Activated CD4-positive, alpha-beta T cell treated with anti-CD3 and anti-CD28 coated beads, Interleukin-2, Interleukin-4, amounts not matched to agents 100 ng/mL and 50 ng/mL, durations not matched to agents 16 hours and 8 hours (primary cell): ENCODE data around the gene MZT2B.
A peak's percentile ranks its signal among the peaks of the same experiment; 100 is the strongest.
"Not testable (repeated sequence)": the region's sequence is repeated elsewhere in the genome, so short reads cannot be mapped to it uniquely, and the experiment has no call there.

Experiments used
- DNase-seq: peaks from one replicate; pipeline ENCODE4 v3.0.0-alpha.2; 2020; ENCODE audit warnings: low spot score

Gene MZT2B

GRCh38 chr2:130152816-130153595 lies 29.1 kb upstream of the MZT2B start:
- no peak for DNase-seq

- DNase-seq, result not testable (repeated sequence)
Observed at GRCh38 chr2:130153721-130154422, 28.2 kb upstream of the MZT2B start.

GRCh38 chr2:130154423-130154770 lies 27.7 kb upstream of the MZT2B start:
- DNase-seq, result not testable (repeated sequence)

- no peak for DNase-seq
Observed at GRCh38 chr2:130154773-130155765, 27.0 kb upstream of the MZT2B start.

- not testable (repeated sequence) for DNase-seq
Observed at GRCh38 chr2:130155956-130156623, 26.0 kb upstream of the MZT2B start.

- DNase-seq, result no peak
Observed at GRCh38 chr2:130156624-130157004, 25.4 kb upstream of the MZT2B start.

- not testable (repeated sequence) for DNase-seq
Observed at GRCh38 chr2:130157354-130157753, 24.7 kb upstream of the MZT2B start.

GRCh38 chr2:130157825-130158514 lies 24.1 kb upstream of the MZT2B start:
- peak; percentile 17 for DNase-seq

- no peak for DNase-seq
Observed at GRCh38 chr2:130158631-130159030, 23.4 kb upstream of the MZT2B start.

- DNase-seq, result not testable (repeated sequence)
Observed at GRCh38 chr2:130159376-130159775, 22.7 kb upstream of the MZT2B start.

- DNase-seq, result no peak
Observed at GRCh38 chr2:130160131-130160530, 21.9 kb upstream of the MZT2B start.

GRCh38 chr2:130160838-130161705 lies 21.0 kb upstream of the MZT2B start:
- DNase-seq, result not testable (repeated sequence)

- DNase-seq, result not testable (repeated sequence)
Observed at GRCh38 chr2:130162486-130162885, 19.6 kb upstream of the MZT2B start.

- DNase-seq, result no peak
Observed at GRCh38 chr2:130162968-130163367, 19.1 kb upstream of the MZT2B start.

GRCh38 chr2:130165293-130166016 lies 16.6 kb upstream of the MZT2B start:
- no peak for DNase-seq

GRCh38 chr2:130166611-130167010 lies 15.5 kb upstream of the MZT2B start:
- not testable (repeated sequence) for DNase-seq

GRCh38 chr2:130169163-130169562 lies 12.9 kb upstream of the MZT2B start:
- DNase-seq, result not testable (repeated sequence)

GRCh38 chr2:130169896-130170295 lies 12.2 kb upstream of the MZT2B start:
- no peak for DNase-seq

GRCh38 chr2:130174866-130175265 lies 7.2 kb upstream of the MZT2B start:
- peak; percentile 40 for DNase-seq
